ENCODE measurements around the gene MAD1L1.

Gene MAD1L1

GRCh38 chr7:1987084-1987535 is 245.6 kb downstream of the MAD1L1 start:
- Histone ChIP-seq H3K9ac (ENCODE audit: low read depth, low read length) (no peak overlapping the region), H3K9me3 (ENCODE audit: control insufficient read depth, insufficient read depth, low read length) (no peaks in the 10 kb centered on the region), H3K36me3 (ENCODE audit: control insufficient read depth, insufficient read depth, low read length) (no peaks in the 10 kb centered on the region), H3K4me1 (ENCODE audit: control insufficient read depth, insufficient read depth, low read length) (no peaks in the 10 kb centered on the region), H3K27me3 (ENCODE audit: control insufficient read depth, insufficient read depth, low read length) (no peaks in the 10 kb centered on the region), H3K4me3 (ENCODE audit: low read depth, low read length) (no peak overlapping the region)

DNA sequence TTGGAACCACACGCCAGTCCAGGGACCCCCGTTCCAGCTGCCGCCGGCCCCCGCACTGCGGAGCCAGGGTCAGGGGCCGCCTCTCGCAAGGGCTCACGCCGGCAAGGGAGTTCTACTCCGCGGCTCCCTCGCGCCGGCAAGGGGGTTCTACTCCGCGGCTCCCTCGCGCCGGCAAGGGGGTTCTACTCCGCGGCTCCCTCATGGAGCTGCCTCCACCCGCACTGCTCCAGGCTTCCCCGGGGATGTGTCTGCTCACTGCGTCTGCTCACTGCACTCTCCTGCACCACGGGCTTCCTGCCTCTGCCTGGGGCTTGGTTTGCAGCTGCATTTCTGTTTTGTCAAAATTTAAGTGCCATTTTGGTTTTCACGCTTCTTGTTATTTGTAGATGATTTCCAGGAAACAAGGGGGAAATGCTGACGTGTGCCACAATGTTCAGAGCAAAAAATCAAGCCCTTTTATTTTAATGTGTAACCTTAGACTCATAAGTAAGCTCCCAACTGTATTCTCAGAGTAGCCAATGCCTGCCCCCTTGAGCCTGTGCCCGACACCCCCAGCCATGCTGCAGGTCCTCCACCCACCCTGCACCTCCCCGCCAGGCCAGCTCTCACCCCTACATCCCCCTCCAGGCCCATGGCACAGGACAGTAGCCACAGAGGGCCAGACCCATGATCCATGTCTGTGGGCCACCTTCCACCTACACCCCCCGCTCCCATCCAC is 246.2 kb downstream of the MAD1L1 start:
- Histone ChIP-seq H3K9ac (ENCODE audit: low read depth, low read length) (no peak overlapping the region), H3K9me3 (ENCODE audit: control insufficient read depth, insufficient read depth, low read length) (no peaks in the 10 kb centered on the region)

GRCh38 chr7:1985936-1986335 is 246.8 kb downstream of the MAD1L1 start:
- Histone ChIP-seq H3K36me3 (ENCODE audit: control insufficient read depth, insufficient read depth, low read length) (no peaks in the 10 kb centered on the region), H3K9ac (ENCODE audit: low read depth, low read length) (no peak overlapping the region), H3K27me3 (ENCODE audit: control insufficient read depth, insufficient read depth, low read length) (no peaks in the 10 kb centered on the region), H3K4me1 (ENCODE audit: control insufficient read depth, insufficient read depth, low read length) (no peaks in the 10 kb centered on the region), H3K4me3 (ENCODE audit: low read depth, low read length) (no peak overlapping the region), H3K9me3 (ENCODE audit: control insufficient read depth, insufficient read depth, low read length) (no peaks in the 10 kb centered on the region)

More for the DNA sequence above, 246.2 kb downstream of the MAD1L1 start:
- Histone ChIP-seq H3K4me3 (ENCODE audit: low read depth, low read length) (no peak overlapping the region), H3K4me1 (ENCODE audit: control insufficient read depth, insufficient read depth, low read length) (no peaks in the 10 kb centered on the region), H3K36me3 (ENCODE audit: control insufficient read depth, insufficient read depth, low read length) (no peaks in the 10 kb centered on the region), H3K27me3 (ENCODE audit: control insufficient read depth, insufficient read depth, low read length) (no peaks in the 10 kb centered on the region)

DNA sequence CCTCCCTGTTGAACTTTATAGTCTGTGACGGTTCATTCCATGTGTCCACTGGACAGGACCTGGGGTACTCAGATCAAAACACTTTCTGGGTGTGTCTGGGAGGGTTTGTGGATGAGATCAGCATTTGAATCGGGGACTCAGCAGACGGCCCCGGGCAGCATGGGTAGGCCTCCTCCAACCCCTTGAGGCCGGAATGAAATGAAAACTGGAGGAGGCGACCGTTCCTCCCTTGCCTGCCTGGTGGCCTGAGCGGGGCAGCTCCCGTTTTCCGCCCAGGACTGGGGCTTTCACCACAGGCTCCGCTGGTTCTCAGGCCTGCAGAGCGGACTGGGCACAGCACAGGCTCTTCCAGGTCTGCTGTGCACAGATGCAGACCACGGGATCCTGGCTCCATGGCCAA is 247.7 kb downstream of the MAD1L1 start:
- Histone ChIP-seq H3K4me1 (ENCODE audit: control insufficient read depth, insufficient read depth, low read length) (no peaks in the 10 kb centered on the region), H3K27me3 (ENCODE audit: control insufficient read depth, insufficient read depth, low read length) (no peaks in the 10 kb centered on the region), H3K9me3 (ENCODE audit: control insufficient read depth, insufficient read depth, low read length) (no peaks in the 10 kb centered on the region), H3K4me3 (ENCODE audit: low read depth, low read length) (no peak overlapping the region), H3K9ac (ENCODE audit: low read depth, low read length) (no peak overlapping the region), H3K36me3 (ENCODE audit: control insufficient read depth, insufficient read depth, low read length) (no peaks in the 10 kb centered on the region)

DNA sequence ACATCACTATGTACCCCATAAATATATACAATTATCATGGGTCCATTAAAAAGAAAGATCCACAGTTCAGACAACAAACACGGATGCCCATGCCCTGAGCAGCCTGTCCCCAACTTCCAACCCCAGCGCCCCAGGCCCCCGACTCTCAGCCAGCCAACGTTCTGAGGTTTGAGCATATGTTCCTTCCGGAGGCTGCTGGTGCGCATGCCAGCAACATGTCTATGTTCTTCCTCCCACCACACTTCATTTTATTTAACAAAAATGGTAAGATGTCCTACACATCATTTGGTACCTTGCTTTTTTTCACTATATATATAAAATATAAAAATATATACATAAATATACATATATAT is 250.9 kb downstream of the MAD1L1 start:
- Histone ChIP-seq H3K9me3 (ENCODE audit: control insufficient read depth, insufficient read depth, low read length) (no peaks in the 10 kb centered on the region), H3K9ac (ENCODE audit: low read depth, low read length) (no peak overlapping the region), H3K36me3 (ENCODE audit: control insufficient read depth, insufficient read depth, low read length) (peaks cover 15% of the 10 kb centered on the region), H3K27me3 (ENCODE audit: control insufficient read depth, insufficient read depth, low read length) (no peaks in the 10 kb centered on the region), H3K4me3 (ENCODE audit: low read depth, low read length) (no peak overlapping the region), H3K4me1 (ENCODE audit: control insufficient read depth, insufficient read depth, low read length) (no peaks in the 10 kb centered on the region)

GRCh38 chr7:1981201-1981877 is 251.4 kb downstream of the MAD1L1 start:
- H3K4me3 ChIP-seq (ENCODE audit: low read depth, low read length) = no peak overlapping the region
- H3K4me1 ChIP-seq (ENCODE audit: control insufficient read depth, insufficient read depth, low read length) = no peaks in the 10 kb centered on the region
- no peak overlapping the region for H3K9ac ChIP-seq (ENCODE audit: low read depth, low read length)

GRCh38 chr7:1979591-1980560 is 252.9 kb downstream of the MAD1L1 start:
- H3K9ac ChIP-seq (ENCODE audit: low read depth, low read length) = no peak overlapping the region
- H3K36me3 ChIP-seq (ENCODE audit: control insufficient read depth, insufficient read depth, low read length) = peaks cover 20% of the 10 kb centered on the region
- H3K27me3 ChIP-seq (ENCODE audit: control insufficient read depth, insufficient read depth, low read length) = no peaks in the 10 kb centered on the region
- H3K4me3 ChIP-seq (ENCODE audit: low read depth, low read length) = no peak overlapping the region
- no peaks in the 10 kb centered on the region for H3K4me1 ChIP-seq (ENCODE audit: control insufficient read depth, insufficient read depth, low read length)
- H3K9me3 ChIP-seq (ENCODE audit: control insufficient read depth, insufficient read depth, low read length) = no peaks in the 10 kb centered on the region

More at GRCh38 chr7:1981201-1981877, 251.4 kb downstream of the MAD1L1 start:
- peaks cover 18% of the 10 kb centered on the region for H3K36me3 ChIP-seq (ENCODE audit: control insufficient read depth, insufficient read depth, low read length)
- no peaks in the 10 kb centered on the region for H3K9me3 ChIP-seq (ENCODE audit: control insufficient read depth, insufficient read depth, low read length)
- H3K27me3 ChIP-seq (ENCODE audit: control insufficient read depth, insufficient read depth, low read length) = no peaks in the 10 kb centered on the region

DNA sequence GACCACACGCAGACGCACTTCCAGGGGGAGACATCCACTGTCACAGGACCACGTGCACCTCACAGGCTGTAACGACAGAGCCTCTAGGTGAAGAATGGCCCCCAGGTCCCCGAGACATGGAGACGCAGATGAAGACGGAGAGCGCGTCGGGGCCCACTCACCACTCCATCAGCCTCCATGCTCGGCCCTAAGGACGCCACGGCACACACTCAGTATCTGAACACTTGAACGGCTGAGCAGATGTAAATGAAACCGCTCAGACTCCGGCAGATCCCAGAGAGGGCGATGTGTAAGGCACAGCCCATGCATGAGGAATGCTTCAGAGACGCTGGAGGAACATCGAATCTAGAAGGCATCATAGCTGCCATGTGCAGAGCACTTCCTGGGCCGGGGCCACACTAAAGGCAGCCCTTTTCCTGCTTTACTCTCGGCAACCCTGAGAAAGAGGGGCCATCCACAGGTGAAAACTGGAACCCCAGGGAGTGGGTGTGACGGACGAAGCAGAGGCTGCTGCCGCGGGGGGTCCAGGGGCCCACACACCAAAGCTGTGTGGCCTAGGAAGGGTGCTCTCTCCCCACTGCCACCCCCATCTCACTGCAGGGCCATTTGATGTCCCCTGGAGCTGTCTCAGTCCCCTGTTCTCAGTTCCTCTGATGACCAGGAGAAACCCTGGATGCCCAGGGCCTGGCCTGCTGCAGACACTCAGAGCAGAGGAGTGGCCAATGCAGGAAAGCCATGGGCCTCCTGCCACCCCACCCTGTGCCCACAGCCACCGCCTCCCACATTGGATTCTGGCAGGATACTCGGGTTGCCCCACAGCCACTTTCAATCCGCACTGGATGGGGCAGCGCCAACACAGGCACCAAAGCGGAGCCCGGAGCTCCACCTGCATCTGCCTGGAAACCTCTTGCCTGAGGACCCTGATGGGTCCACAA is 253.8 kb downstream of the MAD1L1 start:
- Histone ChIP-seq H3K36me3 (ENCODE audit: control insufficient read depth, insufficient read depth, low read length) (peaks cover 20% of the 10 kb centered on the region), H3K9ac (ENCODE audit: low read depth, low read length) (no peak overlapping the region), H3K4me3 (ENCODE audit: low read depth, low read length) (no peak overlapping the region), H3K27me3 (ENCODE audit: control insufficient read depth, insufficient read depth, low read length) (no peaks in the 10 kb centered on the region), H3K4me1 (ENCODE audit: control insufficient read depth, insufficient read depth, low read length) (no peaks in the 10 kb centered on the region), H3K9me3 (ENCODE audit: control insufficient read depth, insufficient read depth, low read length) (no peaks in the 10 kb centered on the region)

DNA sequence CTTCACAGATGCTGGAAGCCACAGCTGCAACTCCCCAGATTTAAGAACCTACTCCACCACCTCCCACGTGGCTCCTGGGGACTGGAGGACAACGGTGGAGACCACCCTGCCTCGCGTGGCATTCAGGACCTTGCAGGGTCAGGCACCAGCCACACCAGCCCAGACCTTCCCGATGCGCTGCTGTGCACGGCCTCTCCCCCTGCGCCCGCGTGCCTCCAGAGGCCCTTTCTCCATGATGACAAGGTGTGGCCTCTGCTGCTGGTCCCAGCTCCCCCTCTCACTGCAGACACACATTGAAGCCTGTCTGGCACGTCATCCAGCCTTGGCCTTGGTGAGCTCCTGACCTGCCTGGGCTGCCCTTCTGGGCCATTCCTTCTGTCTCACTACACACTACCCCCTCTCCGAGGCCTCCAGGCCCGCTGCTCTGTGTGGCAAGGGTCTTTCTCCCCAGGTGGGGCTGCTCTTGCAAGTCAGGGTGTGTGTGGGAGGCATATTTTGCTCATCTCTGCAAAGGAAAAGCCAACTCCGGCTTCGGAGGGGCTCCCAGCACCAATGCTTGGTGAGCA is 254.8 kb downstream of the MAD1L1 start:
- H3K9me3 ChIP-seq (ENCODE audit: control insufficient read depth, insufficient read depth, low read length) = no peaks in the 10 kb centered on the region
- peaks cover 23% of the 10 kb centered on the region for H3K36me3 ChIP-seq (ENCODE audit: control insufficient read depth, insufficient read depth, low read length)
- no peak overlapping the region for H3K9ac ChIP-seq (ENCODE audit: low read depth, low read length)
- no peaks in the 10 kb centered on the region for H3K4me1 ChIP-seq (ENCODE audit: control insufficient read depth, insufficient read depth, low read length)
- no peak overlapping the region for H3K4me3 ChIP-seq (ENCODE audit: low read depth, low read length)
- H3K27me3 ChIP-seq (ENCODE audit: control insufficient read depth, insufficient read depth, low read length) = no peaks in the 10 kb centered on the region

DNA sequence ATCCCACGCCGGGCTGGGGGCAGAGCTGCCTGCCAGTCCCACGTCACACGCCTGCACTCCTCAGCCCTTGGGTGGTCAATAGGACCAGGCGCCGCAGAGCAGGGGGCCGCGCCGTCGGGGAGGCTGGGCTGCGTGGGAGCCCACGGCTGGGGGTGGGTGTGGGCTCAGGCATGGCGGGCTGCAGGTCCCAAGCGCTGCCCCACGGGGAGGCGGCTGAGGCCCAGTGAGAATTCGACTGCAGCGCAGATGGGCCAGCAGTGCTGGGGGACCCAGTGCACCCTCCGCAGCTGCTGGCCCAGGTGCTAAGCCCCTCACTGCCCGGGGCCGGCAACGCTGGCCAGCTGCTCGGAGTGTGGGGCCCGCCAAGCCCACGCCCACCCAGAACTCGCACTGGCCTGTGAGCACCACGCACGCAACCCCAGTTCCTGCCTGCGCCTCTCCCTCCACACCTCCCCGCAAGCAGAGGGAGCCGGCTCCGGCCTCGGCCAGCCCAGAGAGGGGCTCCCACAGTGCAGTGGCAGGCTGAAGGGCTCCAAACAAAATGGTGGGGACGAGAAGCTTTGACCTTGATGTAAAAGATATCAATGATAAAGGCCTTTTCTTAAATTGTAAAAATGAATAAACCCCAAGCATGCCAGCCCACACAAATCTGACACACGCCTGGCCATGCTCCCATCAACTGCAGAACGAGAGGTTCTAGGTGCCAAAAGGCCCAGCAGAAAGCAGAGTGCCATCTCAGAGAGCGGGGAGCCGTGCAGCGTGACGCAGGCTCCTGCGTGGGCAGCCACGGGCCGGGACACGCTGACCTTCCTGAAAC is 255.5 kb downstream of the MAD1L1 start:
- Histone ChIP-seq H3K27me3 (ENCODE audit: control insufficient read depth, insufficient read depth, low read length) (no peaks in the 10 kb centered on the region), H3K4me3 (ENCODE audit: low read depth, low read length) (no peak overlapping the region), H3K36me3 (ENCODE audit: control insufficient read depth, insufficient read depth, low read length) (peaks cover 25% of the 10 kb centered on the region), H3K9me3 (ENCODE audit: control insufficient read depth, insufficient read depth, low read length) (no peaks in the 10 kb centered on the region), H3K4me1 (ENCODE audit: control insufficient read depth, insufficient read depth, low read length) (no peaks in the 10 kb centered on the region), H3K9ac (ENCODE audit: low read depth, low read length) (no peak overlapping the region)
